Uterine smooth muscle cell (primary cell): Measurements from ENCODE around the gene EXOC4. TPM values are rescaled to one million over a fixed set of nuclear protein-coding genes. Genes with fewer than 3 reads are reported as not detected.

ENCODE experiments used
- total RNA-seq: library from RNA; depleted of rRNA; stranded (reverse); fragments of >200 nt; gene quantifications from 2 replicates; pipeline ENCODE4 v1.2.3, GENCODE V29; 2014

Gene EXOC4
- total RNA-seq = 97.5 and 100 TPM in 2 replicates

DNA sequence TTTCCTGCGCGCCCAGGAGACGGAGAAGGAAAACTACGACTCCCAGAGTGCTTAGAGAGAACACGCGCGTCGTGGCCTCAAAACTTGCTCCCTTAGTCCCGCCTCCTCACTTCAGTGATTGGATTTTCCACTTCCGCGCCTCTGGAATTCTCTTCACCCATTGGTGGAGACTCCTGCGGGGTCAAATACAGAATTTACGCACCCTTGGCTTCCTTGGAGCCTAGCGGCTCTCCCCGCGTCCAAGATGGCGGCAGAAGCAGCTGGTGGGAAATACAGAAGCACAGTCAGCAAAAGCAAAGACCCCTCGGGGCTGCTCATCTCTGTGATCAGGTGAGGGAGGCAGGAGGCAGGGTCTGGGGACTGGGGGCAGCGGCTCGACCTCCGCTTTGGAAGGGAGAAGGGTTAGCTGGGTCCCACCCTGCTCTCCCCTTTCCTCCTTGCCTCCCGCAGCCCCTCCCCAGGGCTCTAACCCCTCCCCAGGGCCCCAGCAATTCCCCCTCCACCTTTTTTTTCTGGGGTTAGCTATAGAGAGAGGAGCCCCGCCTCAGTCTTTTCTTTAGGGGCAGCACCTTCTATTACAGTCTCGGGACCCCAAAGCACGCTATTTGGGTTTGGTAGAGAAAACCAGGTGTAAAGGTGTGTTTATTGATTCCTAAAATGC is at the start of gene EXOC4:
Gene EXOC4 (plus strand): TSS at position 221 of the 661 bp plus-strand sequence.

Other genes starting within 250 kb of the EXOC4 start
- 123 and 146 TPM in 2 replicates for gene CHCHD3, start 171.0 kb upstream of the EXOC4 start, total RNA-seq